Measurements from ENCODE around the gene TMEM222.

TMEM222 gene

GRCh38 chr1:27361553-27361952 lies 39.6 kb downstream of the TMEM222 start:
- H3K4me1 ChIP-seq = peaks cover 3% of the 10 kb centered on the region; the same call in 1 of the 2 replicates
- no peaks in the 10 kb centered on the region for H3K27me3 ChIP-seq (ENCODE audit: low read depth)
- H3K36me3 ChIP-seq (replicated peaks) = peaks cover 3% of the 10 kb centered on the region; the same call in 1 of the 2 replicates
- in situ Hi-C loops (cut with MboI; ENCODE audit: low sequenced_read_pairs) = no loop called here
- no peaks in the 10 kb centered on the region for H3K9me3 ChIP-seq
- no peak for DNase-seq (ENCODE audit: low spot score in 2 of 2)
- H3K4me3 ChIP-seq = no peak overlapping the region

- no peak overlapping the region for H3K4me3 ChIP-seq
- H3K36me3 ChIP-seq (replicated peaks) = no peaks in the 10 kb centered on the region
- H3K4me1 ChIP-seq = peaks cover 6% of the 10 kb centered on the region; the same call in 1 of the 2 replicates
- in situ Hi-C loops (cut with MboI; ENCODE audit: low sequenced_read_pairs) = no loop called here
- no peak for DNase-seq (ENCODE audit: low spot score in 2 of 2)
- H3K9me3 ChIP-seq = no peaks in the 10 kb centered on the region
- no peaks in the 10 kb centered on the region for H3K27me3 ChIP-seq (ENCODE audit: low read depth)
Observed at GRCh38 chr1:27363766-27364695, 42.1 kb downstream of the TMEM222 start.

GRCh38 chr1:27364696-27365371 lies 42.9 kb downstream of the TMEM222 start:
- Histone ChIP-seq H3K4me3 (peak overlapping the region; percentile 59), H3K4me1 (peaks cover 6% of the 10 kb centered on the region; the same call in 1 of the 2 replicates), H3K9me3 (no peaks in the 10 kb centered on the region), H3K36me3 (replicated peaks) (no peaks in the 10 kb centered on the region), H3K27me3 (ENCODE audit: low read depth) (no peaks in the 10 kb centered on the region)
- in situ Hi-C loops (cut with MboI; ENCODE audit: low sequenced_read_pairs) = no loop called here
- no peak for DNase-seq (ENCODE audit: low spot score in 2 of 2)

- Histone ChIP-seq H3K4me3 (peak overlapping the region; percentile 59), H3K36me3 (replicated peaks) (no peaks in the 10 kb centered on the region), H3K9me3 (no peaks in the 10 kb centered on the region), H3K27me3 (ENCODE audit: low read depth) (no peaks in the 10 kb centered on the region), H3K4me1 (peaks cover 6% of the 10 kb centered on the region; the same call in 1 of the 2 replicates)
- in situ Hi-C loops (cut with MboI; ENCODE audit: low sequenced_read_pairs) = no loop called here
- peak; percentile 75 to 93 for DNase-seq (ENCODE audit: low spot score in 2 of 2)
Observed at GRCh38 chr1:27365372-27366112, 43.6 kb downstream of the TMEM222 start.

GRCh38 chr1:27366113-27366410 lies 44.1 kb downstream of the TMEM222 start:
- Histone ChIP-seq H3K36me3 (replicated peaks) (no peaks in the 10 kb centered on the region), H3K4me1 (peaks cover 6% of the 10 kb centered on the region; the same call in 1 of the 2 replicates), H3K4me3 (peak overlapping the region; percentile 59), H3K9me3 (no peaks in the 10 kb centered on the region), H3K27me3 (ENCODE audit: low read depth) (no peaks in the 10 kb centered on the region)
- peak; percentile 73 to 95 for DNase-seq (ENCODE audit: low spot score in 2 of 2)
- in situ Hi-C loops (cut with MboI; ENCODE audit: low sequenced_read_pairs) = no loop called here

- in situ Hi-C loops (cut with MboI; ENCODE audit: low sequenced_read_pairs) = no loop called here
- Histone ChIP-seq H3K9me3 (no peaks in the 10 kb centered on the region), H3K4me1 (peaks cover 6% of the 10 kb centered on the region; the same call in 1 of the 2 replicates), H3K27me3 (ENCODE audit: low read depth) (no peaks in the 10 kb centered on the region), H3K36me3 (replicated peaks) (no peaks in the 10 kb centered on the region), H3K4me3 (peak within 1 kb of the TSS; percentile 59)
- peak; percentile 82 to 92 for DNase-seq (ENCODE audit: low spot score in 2 of 2)
Observed at GRCh38 chr1:27366411-27367159, 44.6 kb downstream of the TMEM222 start, which contains the start of gene MAP3K6. Gene MAP3K6 (minus strand): TSS chr1:27366961. CDS start chr1:27366597, 364 bp downstream.

- DNase-seq (ENCODE audit: low spot score in 2 of 2) = no peak
- H3K4me3 ChIP-seq = peak overlapping the region; percentile 47
- no peaks in the 10 kb centered on the region for H3K27me3 ChIP-seq (ENCODE audit: low read depth)
- H3K36me3 ChIP-seq (replicated peaks) = no peaks in the 10 kb centered on the region
- in situ Hi-C loops (cut with MboI; ENCODE audit: low sequenced_read_pairs) = no loop called here
- peaks cover 6% of the 10 kb centered on the region; the same call in 1 of the 2 replicates for H3K4me1 ChIP-seq
- H3K9me3 ChIP-seq = no peaks in the 10 kb centered on the region
Observed at GRCh38 chr1:27367160-27367650, 45.2 kb downstream of the TMEM222 start.

- Histone ChIP-seq H3K4me1 (peaks cover 6% of the 10 kb centered on the region; the same call in 1 of the 2 replicates), H3K27me3 (ENCODE audit: low read depth) (no peaks in the 10 kb centered on the region), H3K9me3 (no peaks in the 10 kb centered on the region), H3K36me3 (replicated peaks) (no peaks in the 10 kb centered on the region), H3K4me3 (no peak overlapping the region)
- in situ Hi-C loops (cut with MboI; ENCODE audit: low sequenced_read_pairs) = no loop called here
- no peak for DNase-seq (ENCODE audit: low spot score in 2 of 2)
Observed at GRCh38 chr1:27368869-27369582, 47.1 kb downstream of the TMEM222 start.

GRCh38 chr1:27372022-27372807 lies 50.3 kb downstream of the TMEM222 start:
- in situ Hi-C loops (cut with MboI; ENCODE audit: low sequenced_read_pairs) = no loop called here
- no peak for DNase-seq (ENCODE audit: low spot score in 2 of 2)
- Histone ChIP-seq H3K9me3 (no peaks in the 10 kb centered on the region), H3K4me3 (no peak overlapping the region), H3K4me1 (peaks cover 4% of the 10 kb centered on the region; the same call in 1 of the 2 replicates), H3K36me3 (replicated peaks) (no peaks in the 10 kb centered on the region), H3K27me3 (ENCODE audit: low read depth) (no peaks in the 10 kb centered on the region)

- Histone ChIP-seq H3K36me3 (replicated peaks) (no peaks in the 10 kb centered on the region), H3K9me3 (no peaks in the 10 kb centered on the region), H3K4me3 (no peak overlapping the region), H3K27me3 (ENCODE audit: low read depth) (no peaks in the 10 kb centered on the region), H3K4me1 (no peaks in the 10 kb centered on the region)
- peak in 1 of 2 experiments; percentile 34 for DNase-seq (ENCODE audit: low spot score in 2 of 2)
- in situ Hi-C loops (cut with MboI; ENCODE audit: low sequenced_read_pairs) = no loop called here
Observed at GRCh38 chr1:27372808-27373690, 51.1 kb downstream of the TMEM222 start.

GRCh38 chr1:27374362-27375086 lies 52.6 kb downstream of the TMEM222 start, which contains the start of gene FCN3:
Gene FCN3 (minus strand): TSS chr1:27374824. CDS start chr1:27374818, 6 bp downstream.
- Histone ChIP-seq H3K4me3 (no peak within 1 kb of the TSS), H3K36me3 (replicated peaks) (no peaks in the 10 kb centered on the region), H3K4me1 (no peaks in the 10 kb centered on the region), H3K9me3 (no peaks in the 10 kb centered on the region), H3K27me3 (ENCODE audit: low read depth) (no peaks in the 10 kb centered on the region)
- in situ Hi-C loops (cut with MboI; ENCODE audit: low sequenced_read_pairs) = no loop called here
- no peak for DNase-seq (ENCODE audit: low spot score in 2 of 2)
